Subcutaneous adipose tissue (tissue), 4 donors: ENCODE measurements around the gene CDH12. TPM values are rescaled to one million over a fixed set of nuclear protein-coding genes. Genes with fewer than 3 reads are reported as not detected.

Source experiments
- CTCF ChIP-seq: fragments of 450-650 bp; IDR thresholded peaks from one replicate; pipeline ENCODE4 v1.5.1; 2016; ENCODE audit warnings: low read depth, mild to moderate bottlenecking, control low read depth, antibody characterized with exemption, moderate library complexity
- total RNA-seq, 4 donors: library from RNA; depleted of rRNA; stranded (reverse); fragments of >200 nt; gene quantifications; one replicate each; pipeline ENCODE4 v1.1.0, GENCODE V29; 2016

CDH12 gene
- total RNA-seq, 4 donors from 2014 or later: 0.17 to 0.44 TPM; not detected in 2

GRCh38 chr5:22631683-22632082 is 221.5 kb downstream of the CDH12 start:
- TF ChIP-seq CTCF: no peak

GRCh38 chr5:22627029-22627428 is 226.1 kb downstream of the CDH12 start:
- no peak for TF ChIP-seq CTCF

- TF ChIP-seq CTCF: no peak
These were observed 227.7 kb downstream of the CDH12 start for GRCh38 chr5:22625451-22625850.

- TF ChIP-seq CTCF: no peak
These were observed 232.1 kb downstream of the CDH12 start for GRCh38 chr5:22621084-22621483.

- no peak for TF ChIP-seq CTCF
These were observed 237.2 kb downstream of the CDH12 start for GRCh38 chr5:22615964-22616363.

- TF ChIP-seq CTCF: no peak
These were observed 238.6 kb downstream of the CDH12 start for GRCh38 chr5:22614486-22615094.

GRCh38 chr5:22612928-22613327 is 240.2 kb downstream of the CDH12 start:
- no peak for TF ChIP-seq CTCF
